NCI-H1105 (cell line): ENCODE measurements around the gene ZBTB46.
A peak's percentile ranks its signal among the peaks of the same experiment; 100 is the strongest.
"Not testable (repeated sequence)": the region's sequence is repeated elsewhere in the genome, so short reads cannot be mapped to it uniquely, and the experiment has no call there.

Experiments used
- DNase-seq: peaks from one replicate; lab custom pipeline; 2025; lab: John Stamatoyannopoulos, UW

Gene ZBTB46

DNA sequence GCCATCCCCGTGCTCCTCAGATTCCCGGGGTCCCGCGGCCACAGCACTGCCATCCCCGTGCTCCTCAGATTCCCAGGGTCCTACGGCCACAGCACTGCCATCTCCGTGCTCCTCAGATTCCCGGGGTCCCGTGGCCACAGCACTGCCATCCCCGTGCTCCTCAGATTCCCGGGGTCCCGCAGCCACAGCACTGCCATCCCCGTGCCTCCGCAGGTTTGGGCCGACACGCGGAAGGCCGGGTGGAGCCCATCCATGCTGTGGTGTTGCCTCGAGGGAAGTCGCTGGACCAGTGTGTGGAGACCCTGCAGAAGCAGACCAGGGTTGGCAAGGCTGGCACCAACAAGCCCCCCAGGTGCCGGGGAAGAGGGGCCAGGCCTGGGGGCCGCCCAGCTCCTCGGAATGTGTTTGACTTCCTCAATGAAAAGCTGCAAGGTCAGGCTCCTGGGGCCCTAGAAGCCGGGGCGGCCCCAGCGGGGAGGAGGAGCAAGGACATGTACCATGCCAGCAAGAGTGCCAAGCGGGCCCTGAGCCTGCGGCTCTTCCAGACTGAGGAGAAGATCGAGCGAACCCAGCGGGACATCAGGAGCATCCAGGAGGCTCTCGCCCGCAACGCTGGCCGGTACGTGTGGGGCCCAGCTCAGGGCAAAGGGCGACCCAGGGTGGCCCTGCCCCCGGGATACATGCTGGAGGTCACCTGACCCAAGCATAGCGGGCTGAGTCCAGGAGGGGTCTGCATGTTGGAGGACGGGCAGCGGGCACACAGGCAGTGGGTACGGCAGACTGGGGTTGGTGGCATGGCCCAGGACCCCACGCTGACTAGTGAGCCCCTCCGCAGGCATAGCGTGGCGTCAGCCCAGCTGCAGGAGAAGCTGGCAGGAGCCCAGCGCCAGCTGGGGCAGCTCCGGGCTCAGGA, 95.9 kb downstream of the ZBTB46 start:
- no peak for DNase-seq

DNA sequence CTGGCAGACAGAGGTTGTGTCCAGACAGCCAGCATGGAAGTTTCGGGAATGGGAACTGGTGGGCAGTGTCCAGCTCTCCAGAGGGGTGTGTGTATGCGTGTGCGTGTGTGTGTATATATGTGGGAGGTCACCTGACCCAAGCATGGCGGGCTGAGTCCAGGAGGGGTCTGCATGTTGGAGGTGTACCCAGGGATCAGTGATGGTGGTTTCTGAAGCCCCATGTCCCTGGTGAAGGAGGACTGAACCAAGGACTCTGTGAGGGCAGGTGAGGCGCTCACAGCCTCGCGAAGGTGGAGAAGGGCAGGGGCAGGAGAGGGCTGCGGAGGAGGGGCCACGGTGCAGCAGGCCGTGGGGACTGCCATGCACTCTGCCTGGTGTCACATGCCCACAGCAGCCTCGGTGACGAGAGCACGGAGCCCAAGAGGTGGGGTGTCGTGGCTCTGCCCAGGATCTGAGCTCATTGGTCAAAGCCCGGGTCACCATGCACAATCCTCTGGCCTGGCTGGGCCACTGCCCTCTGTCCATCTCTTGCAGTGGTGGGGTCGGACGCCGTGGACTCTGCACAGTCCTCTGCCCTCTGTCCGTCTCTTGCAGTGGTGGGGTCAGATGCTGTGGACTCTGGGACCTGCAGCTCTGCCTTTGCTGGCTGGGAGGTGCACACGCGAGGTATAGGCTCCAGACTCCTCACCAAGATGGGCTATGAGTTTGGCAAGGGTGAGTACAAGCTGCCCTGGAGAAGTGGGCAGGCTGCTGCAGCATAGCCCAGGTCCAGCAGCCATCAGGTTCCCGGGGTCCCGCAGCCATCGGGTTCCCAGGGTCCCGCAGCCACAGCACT, 96.7 kb downstream of the ZBTB46 start:
- DNase-seq: no peak

DNA sequence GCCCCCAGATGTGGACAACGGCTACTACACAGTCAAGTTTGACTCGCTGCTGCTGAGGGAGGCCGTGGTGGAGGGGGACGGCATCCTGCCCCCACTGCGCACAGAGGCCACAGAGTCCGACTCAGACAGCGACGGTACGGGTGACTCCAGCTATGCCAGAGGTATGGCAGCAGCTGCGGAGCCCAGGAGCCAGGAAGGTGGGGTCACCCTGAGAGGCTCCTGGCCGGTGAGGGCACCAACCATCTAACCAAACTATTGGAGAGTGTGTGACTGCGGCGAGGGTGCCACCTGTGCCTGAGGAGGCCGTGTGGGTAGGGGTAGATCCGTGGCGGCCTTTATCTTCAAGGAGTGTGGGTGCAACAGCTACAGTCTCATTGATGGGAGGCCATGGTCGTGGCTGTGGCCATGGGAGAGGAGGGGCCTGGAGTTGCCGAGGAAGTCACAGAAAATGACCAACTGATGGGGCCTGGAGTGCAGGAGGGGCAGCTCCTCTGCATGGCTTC, 97.4 kb downstream of the ZBTB46 start:
- no peak for DNase-seq

DNA sequence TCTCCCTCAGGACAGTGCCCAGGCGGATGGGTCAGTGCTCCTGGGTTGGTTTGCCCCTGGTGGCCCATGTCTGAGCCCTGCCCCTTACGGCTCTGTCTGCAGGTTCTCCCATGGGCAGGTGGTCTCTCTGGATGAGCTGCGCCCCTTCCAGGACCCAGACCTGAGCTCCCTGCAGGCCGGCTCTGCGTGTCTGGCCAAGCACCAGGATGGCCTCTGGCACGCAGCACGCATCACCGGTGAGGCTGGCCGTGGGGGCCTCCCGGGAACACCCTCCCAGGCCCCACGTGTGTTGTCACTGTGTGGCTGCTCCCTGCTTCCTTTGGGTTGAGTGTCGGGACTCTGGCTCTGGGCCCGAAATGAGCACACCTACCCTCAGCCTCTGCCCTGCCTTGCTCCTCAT, 97.9 kb downstream of the ZBTB46 start:
- no peak for DNase-seq

DNA sequence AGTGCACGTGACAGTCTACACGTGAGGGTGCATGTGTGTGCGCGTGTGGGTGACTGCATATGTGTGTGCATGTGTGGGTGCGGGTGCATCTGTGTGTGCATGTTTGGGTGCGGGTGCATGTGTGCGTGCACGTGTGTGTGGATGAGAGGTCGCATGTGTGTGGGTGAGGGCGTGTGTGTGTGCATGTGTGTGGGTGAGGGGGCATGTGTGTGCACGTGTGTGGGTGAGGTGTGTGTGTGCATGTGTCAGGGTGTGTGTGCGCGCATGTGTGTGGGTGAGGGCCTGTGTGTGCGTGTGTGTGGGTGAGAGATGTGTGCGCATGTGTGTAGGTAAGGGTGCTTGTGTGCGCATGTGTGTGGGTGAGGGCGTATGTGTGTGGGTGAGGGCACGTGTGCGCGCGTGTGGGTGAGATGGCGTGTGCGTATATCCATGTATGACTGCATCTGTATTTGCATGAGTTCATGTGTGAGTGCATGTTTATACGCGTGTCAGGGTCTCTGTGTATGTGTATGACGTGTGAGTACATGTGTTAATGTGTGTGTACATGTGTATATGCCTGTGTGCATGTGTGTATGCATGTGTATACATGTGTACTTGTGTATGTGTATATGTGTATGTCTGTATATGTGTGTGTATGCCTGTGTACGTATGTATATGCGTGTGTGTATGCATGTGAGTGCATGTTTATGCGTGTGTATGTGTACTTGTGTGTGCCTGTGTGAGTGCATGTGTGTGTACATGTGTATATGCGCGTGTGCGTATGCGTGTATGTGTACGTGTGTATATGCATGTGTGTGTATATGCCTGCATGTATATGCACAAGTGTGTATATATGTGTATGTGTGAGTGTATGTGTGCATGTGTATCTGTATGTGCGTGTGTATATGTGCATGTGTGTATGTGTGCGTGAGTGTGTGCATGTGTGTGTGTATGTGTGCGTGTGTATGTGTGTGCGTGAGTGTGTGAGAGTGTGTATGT, 98.7 kb downstream of the ZBTB46 start:
- no peak for DNase-seq

DNA sequence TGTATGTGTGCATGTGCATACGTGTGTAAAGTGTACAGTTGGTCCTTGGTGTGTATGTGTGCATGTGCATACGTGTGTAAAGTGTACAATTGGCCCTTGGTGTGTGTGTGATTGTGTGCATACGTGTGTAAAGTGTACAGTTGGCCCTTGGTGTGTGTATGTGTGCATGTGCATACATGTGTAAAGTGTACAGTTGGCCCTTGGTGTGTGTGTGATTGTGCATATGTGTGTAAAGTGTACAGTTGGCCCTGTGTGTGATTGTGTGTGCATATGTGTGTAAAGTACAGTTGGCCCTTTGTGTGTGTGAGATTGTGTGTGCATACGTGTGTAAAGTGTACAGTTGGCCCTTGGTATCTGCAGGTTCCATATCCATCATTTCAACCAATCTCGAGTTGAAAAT, 99.7 kb downstream of the ZBTB46 start:
- no peak for DNase-seq

DNA sequence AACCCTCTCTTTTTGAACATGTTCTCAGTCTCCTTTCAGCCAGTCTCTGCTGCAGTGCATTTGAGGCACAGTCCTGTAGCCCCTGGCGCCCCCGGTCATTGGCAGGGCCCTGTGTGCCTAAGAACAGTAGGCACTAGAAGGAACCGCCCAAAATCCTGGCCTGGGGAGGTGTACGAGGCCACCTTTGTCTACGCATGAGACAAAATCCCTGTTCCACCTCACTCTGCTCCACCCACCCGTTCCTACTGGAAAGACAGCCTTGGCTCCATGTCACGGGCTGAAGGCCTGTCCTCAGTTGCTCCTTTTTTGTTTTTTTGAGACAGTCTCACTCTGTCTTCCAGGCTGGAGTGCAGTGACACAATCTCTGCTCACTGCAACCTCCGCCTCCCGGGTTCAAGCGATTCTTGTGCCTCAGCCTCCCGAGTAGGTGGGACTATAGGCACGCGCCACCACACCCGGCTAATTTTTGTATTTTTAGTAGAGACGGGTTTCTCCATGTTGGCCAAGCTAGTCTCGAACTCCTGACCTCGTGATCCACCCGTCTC, 100.8 kb downstream of the ZBTB46 start:
- DNase-seq: not testable (repeated sequence)

DNA sequence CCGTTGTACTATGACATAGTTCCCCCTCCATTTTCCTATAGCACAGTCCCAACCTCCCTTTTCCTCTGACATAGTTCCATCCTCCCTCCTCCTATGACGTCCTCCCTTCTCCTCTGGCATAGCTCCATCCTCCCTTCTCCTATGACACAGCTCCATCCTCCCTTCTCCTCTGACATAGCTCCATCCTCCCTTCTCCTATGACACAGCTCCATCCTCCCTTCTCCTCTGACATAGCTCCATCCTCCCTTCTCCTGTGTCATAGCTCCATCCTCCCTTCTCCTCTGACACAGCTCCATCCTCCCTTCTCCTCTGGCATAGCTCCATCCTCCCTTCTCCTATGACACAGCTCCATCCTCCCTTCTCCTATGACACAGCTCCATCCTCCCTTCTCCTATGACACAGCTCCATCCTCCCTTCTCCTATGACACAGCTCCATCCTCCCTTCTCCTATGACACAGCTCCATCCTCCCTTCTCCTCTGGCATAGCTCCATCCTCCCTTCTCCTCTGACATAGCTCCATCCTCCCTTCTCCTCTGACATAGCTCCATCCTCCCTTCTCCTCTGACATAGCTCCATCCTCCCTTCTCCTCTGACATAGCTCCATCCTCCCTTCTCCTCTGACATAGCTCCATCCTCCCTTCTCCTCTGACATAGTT, 108.0 kb downstream of the ZBTB46 start:
- DNase-seq: not testable (repeated sequence)

DNA sequence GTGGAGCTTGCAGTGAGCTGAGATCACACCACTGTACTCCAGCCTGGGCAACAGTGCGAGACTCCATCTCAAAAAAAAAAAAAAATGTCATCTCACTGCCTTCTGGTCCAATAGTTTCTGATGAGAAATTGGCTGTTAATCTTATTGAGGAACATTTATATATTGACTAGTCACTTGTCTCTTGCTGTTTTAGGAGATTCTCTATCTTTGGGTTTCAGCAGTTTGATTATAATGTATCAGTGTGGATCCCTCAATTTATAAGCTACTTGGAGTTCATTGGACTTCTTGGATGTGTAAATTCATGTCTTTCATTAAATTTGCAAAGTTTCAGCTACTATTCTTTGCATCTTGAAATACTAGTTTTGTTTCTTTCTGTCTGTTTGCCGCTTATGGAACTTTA, 112.1 kb downstream of the ZBTB46 start:
- no peak for DNase-seq

DNA sequence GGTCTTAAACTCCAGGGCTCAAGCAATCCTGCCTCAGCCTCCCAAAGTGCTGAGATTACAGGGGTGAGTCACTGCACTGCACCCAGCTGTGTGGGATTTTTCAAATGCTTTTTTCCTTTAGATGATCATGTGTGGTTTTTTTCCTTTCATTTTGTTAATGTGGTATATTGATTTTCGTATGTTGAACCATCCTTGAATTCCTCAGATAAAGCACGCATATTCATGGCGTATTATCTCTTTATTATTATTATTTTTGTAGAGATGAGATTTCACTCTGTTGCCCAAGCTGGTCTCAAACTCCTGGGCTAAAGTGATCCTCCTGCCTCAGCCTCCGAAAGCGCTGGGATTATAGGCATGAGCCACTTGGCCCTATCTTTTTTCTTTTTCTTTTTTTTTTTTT, 116.2 kb downstream of the ZBTB46 start:
- no peak for DNase-seq

DNA sequence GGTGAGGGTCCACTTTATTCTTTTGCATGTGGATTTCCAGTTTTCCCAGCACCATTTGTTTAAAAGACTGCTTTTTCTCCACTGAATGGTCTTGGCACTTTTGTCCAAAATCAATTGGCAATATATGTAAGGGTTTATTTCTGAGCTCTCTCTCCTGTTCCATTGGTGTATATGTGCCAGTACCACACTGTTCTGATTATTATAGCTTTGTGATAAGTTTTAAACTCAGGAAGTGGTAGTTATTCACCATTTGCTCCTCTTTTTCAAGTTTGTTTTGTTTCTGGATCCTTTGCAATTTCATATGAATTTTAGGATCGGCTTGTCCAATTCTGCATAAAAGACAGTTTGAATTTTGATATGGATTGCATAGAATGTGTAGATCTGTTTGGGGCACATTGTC, 118.9 kb downstream of the ZBTB46 start:
- DNase-seq: no peak

DNA sequence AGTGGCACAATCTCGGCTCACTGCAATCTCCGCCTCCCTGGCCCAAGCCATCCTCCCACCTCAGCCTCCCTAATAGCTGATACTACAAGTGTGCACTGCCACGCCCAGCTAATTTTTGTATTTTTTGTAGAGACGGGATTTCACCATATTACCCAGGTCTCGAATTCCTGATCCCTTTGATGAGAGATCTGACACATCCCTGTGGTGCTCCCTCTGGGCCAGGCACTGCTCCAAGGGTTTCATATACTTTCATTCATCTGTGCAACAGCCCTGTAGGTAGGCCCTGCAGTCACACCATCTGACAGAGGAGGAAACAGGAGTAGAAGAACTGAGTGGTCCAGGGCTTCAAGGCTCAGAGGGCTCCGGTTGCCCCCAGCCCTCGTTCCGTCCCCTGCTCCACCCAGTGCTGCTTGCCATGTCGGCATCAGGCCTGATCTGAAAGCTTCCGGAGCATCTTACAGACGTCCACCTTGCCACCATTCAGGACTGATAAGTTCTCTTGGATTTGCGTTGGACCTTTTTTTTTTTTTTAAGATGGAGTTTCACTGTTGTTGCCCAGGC, 119.9 kb downstream of the ZBTB46 start:
- DNase-seq: no peak

DNA sequence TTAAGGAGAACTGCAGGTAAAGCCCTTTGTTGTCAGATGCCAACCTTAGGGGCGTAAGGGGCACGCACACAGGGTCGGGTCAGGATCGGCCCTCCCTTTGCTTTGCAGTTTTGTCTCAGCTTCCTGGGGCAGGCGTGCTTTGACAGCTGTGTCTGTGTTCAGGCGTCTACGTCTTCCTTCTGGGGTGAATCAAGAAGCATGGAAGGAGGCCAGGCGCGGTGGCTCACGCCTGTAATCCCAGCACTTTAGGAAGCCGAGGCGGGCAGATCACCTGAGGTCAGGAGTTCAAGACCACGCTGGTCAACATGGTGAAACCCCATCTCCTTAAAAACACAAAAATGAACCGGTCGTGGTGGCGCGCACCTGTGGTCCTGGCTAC, 121.9 kb downstream of the ZBTB46 start:
- no peak for DNase-seq

DNA sequence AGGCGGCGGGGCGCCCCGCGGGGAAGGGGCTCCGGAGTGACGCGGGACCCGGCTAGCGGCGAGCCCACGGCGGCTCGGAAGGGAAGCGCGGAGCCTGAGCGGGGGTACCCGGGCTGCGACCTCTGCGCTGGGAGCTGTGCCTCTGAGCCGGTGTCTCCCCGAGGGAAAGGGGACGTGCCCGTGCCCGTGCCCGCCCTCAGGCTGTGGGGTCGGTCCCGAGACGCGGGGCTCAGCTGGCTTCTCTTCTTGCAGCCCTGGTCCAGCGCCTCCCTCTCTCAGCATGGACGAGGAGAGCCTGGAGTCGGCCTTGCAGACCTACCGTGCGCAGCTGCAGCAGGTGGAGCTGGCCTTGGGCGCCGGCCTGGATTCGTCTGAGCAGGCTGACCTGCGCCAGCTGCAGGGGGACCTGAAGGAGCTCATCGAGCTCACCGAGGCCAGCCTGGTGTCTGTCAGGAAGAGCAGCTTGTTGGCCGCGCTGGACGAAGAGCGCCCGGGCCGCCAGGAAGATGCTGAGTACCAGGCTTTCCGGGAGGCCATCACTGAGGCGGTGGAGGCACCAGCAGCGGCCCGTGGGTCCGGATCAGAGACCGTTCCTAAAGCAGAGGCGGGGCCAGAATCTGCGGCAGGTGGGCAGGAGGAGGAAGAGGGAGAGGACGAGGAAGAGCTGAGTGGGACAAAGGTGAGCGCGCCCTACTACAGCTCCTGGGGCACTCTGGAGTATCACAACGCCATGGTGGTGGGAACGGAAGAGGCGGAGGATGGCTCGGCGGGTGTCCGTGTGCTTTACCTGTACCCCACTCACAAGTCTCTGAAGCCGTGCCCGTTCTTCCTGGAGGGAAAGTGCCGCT, 122.5 kb downstream of the ZBTB46 start:
- DNase-seq: no peak

DNA sequence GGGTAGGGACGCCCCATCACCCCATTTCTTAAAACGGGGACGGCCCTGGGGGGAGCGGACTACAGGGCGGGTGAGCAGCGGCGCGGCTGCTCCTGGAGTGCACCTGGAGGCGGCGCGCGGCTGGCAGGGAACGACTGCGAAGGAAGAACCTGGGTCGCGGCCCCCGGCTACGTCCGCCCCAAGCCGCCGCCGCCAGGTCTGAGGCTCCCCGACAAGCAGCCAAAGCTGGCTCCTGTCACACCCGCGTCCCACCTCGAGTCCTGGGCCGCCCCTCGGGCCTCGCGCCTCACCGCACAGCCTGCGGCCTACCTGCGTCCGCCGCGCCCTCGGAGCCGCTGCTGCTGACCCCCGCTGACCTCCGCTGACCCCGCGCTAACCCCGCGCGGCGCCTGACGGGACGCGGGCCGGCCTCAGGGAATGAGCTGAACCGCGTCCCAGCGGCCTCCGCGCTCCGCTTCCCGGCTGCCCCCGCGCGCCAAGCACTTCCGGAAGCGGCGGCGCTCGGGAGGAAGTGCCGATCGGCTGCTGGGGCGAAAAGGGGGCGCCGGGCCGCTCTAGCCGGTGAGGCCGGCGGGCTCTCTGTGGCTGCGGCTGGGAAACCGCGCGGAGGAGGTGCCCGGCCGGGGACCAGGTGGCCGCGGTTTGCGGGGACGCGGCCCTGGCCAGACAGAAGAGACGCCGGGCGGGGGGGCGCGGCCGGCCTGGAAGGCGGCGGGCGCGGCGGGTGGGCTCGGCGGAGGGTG, 123.3 kb downstream of the ZBTB46 start, which contains the start of the genes ARFRP1 and ZGPAT:
Gene ARFRP1 (minus strand): TSS at position 419 of the 743 bp plus-strand sequence. CDS start 885 bp downstream, outside the sequence.
Gene ZGPAT (plus strand): TSS at position 482 of the 743 bp plus-strand sequence. CDS start 542 bp downstream, outside the sequence.
- DNase-seq: peak; percentile 85

DNA sequence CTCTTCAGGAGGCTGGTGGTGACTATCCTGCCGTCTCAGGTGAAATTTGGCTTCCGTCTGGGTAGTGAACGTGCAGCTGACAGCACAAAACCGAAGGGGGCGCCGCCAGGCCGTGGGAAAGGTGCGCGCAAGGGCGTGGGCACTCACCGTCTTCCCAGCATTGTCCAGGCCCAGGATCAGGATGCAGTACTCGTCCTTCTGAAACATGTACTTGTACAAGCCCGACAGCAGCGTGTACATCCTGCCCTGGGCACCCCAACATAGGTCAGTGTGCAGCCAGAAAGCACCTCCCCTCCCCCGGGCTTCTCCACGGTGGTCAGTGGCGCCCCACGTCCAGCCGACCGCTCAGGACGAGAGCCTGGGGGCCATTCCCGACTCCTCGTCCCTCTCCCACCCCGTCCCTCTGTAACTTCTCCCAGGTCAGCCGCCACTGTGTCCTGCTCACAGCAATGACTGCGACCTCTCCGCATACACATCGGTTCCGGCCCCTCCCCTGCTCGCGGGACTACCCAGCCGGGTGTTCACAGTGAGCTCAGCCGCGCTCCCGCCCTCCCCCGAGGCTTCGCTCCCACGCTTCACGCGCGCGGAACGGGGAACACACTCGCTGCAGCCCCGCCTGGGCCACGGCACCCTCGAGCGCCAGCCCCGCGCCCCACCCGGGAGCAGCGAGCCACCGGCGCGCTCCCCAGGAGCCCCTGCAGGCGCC, 124.1 kb downstream of the ZBTB46 start:
- DNase-seq: no peak

DNA sequence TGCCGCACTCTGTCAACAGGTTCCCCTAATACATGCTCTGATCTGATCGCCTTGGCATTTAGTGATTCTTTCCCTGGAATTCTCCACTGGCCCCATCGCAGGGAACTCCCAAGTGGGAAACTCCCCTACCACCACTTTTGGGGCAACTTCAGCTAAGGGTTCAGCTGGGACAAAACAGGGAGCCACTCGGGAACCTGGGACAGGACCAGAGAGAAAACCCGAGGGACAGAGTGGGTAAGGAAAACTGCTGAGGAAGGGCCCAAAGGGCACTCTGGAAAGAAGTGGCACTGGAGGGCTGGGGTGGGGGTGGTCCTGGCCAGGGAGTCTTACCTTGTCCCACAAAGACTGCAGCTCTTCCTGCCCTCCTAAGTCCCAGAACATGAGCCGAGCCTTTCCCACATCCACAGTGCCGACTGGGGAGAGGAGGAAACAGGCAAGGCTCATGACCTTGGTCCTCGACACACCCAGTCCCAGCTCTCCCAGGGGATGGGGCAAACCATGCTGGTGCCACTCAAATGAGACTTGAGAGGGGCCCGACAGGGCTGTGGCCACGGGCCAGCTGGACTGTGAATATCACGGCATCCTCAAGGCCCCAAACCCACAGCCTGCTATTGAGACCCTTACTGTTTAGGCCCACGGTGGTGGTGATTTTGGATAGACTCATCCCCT, 124.9 kb downstream of the ZBTB46 start:
- no peak for DNase-seq
